SJSA1 (cell line): ENCODE measurements around the gene NUP153. TPM values are rescaled to one million over a fixed set of nuclear protein-coding genes. Genes with fewer than 3 reads are reported as not detected.

Experiments used
- DNase-seq, 2 experiments: peaks; one replicate each; pipeline ENCODE4 v3.0.0-alpha.2; 2015 to 2020; ENCODE audit warnings: low spot score in 2 of 2, low read depth in 1 of 2
- H3K27ac ChIP-seq: fragments of 250-450 bp; sonication (Bioruptor Pico); 2 replicates; pipeline ENCODE4 v1.5.1; 2020; ENCODE audit warnings: mild to moderate bottlenecking, moderate library complexity
- H3K27me3 ChIP-seq: fragments of 250-450 bp; sonication (Bioruptor Pico); replicated peaks from 2 replicates; pipeline ENCODE4 v1.5.1; 2020; ENCODE audit warnings: mild to moderate bottlenecking, moderate library complexity
- H3K36me3 ChIP-seq: fragments of 250-450 bp; sonication (Bioruptor Pico); 2 replicates; pipeline ENCODE4 v1.5.1; 2020; ENCODE audit warnings: mild to moderate bottlenecking
- H3K4me1 ChIP-seq: fragments of 250-450 bp; sonication (Bioruptor Pico); replicated peaks from 2 replicates; pipeline ENCODE4 v1.6.1; 2021; ENCODE audit warnings: mild to moderate bottlenecking
- H3K4me3 ChIP-seq: fragments of 250-450 bp; sonication (Bioruptor Pico); 2 replicates; pipeline ENCODE4 v1.5.1; 2020; ENCODE audit warnings: mild to moderate bottlenecking
- H3K9me3 ChIP-seq: fragments of 250-450 bp; sonication (Bioruptor Pico); replicated peaks from 2 replicates; pipeline ENCODE4 v1.5.1; 2020; ENCODE audit warnings: mild to moderate bottlenecking
- total RNA-seq: library from RNA; depleted of rRNA; stranded (reverse); fragments of >200 nt; shearing (Covaris generic); gene quantifications from 2 replicates; pipeline ENCODE4 v1.2.3, GENCODE V29; 2014

NUP153 gene
- total RNA-seq, 1 experiment from 2014 or later: 50.5 TPM

DNA sequence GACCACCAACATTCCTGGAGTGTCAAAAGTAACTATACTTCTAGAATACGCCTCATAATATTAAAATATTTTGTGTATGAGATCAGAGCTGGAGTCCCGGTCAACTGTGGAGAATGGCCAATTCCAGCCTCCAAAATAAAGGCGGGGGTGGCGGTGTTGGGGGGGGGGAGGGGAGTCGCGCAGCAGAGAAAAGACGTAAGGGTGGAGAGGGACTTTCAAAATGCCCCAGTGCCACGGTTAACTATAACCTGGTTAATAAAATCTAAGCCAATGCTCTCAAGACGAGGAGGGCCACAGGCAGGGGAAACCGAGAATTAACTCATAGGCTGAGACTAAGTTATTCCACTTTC, 1.3 kb downstream of the NUP153 start:
- peak overlapping the region; percentile 98 for H3K27ac ChIP-seq
- H3K36me3 ChIP-seq: peaks cover 21% of the 10 kb centered on the region
- no peaks in the 10 kb centered on the region for H3K9me3 ChIP-seq
- peaks cover 35% of the 10 kb centered on the region for H3K4me1 ChIP-seq
- peak in 1 of 2 experiments; percentile 67 for DNase-seq
- no peaks in the 10 kb centered on the region for H3K27me3 ChIP-seq
- peak overlapping the region; percentile 87 for H3K4me3 ChIP-seq

GRCh38 chr6:17703256-17703694, 3.5 kb downstream of the NUP153 start:
- DNase-seq: peak; percentile 48 to 55
- H3K27ac ChIP-seq: peak overlapping the region; percentile 70
- no peak overlapping the region for H3K4me3 ChIP-seq
- peaks cover 35% of the 10 kb centered on the region for H3K4me1 ChIP-seq
- H3K36me3 ChIP-seq: peaks cover 23% of the 10 kb centered on the region
- H3K9me3 ChIP-seq: no peaks in the 10 kb centered on the region
- no peaks in the 10 kb centered on the region for H3K27me3 ChIP-seq

GRCh38 chr6:17700421-17701416, 6.0 kb downstream of the NUP153 start:
- H3K9me3 ChIP-seq: no peaks in the 10 kb centered on the region
- peaks cover 16% of the 10 kb centered on the region for H3K36me3 ChIP-seq
- H3K27me3 ChIP-seq: no peaks in the 10 kb centered on the region
- DNase-seq: no peak
- no peak overlapping the region for H3K27ac ChIP-seq
- H3K4me3 ChIP-seq: no peak overlapping the region
- H3K4me1 ChIP-seq: peaks cover 29% of the 10 kb centered on the region

DNA sequence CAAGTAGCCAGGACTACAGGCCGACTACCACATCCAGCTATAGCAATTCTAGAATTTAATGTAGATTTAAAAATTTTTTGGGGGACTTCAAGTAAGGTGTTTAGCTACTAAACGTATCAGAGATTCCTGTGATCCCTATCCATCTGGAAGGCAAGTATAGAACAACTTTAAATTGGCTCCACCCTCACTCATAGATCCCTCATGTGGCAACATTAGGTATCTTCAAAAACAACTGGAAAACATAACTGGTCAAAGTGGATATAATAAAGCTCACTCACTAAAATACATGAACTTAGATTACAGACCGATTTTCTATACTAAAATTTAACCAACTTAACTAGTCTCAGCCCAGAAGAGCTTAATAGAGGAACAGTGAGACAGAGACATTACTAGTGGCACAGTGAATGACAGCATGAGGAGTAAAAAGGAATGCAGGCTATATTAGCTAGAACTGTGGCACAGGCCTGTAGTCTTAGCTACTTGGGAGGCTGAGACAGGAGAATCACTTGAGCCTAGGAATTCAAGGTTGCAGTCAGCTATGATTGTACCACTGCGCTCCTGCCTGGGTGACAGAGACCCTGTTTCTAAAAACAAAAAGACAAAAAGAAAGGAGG, 14.7 kb downstream of the NUP153 start:
- no peak for DNase-seq
- H3K4me3 ChIP-seq: no peak overlapping the region
- no peaks in the 10 kb centered on the region for H3K27me3 ChIP-seq
- no peaks in the 10 kb centered on the region for H3K4me1 ChIP-seq
- H3K27ac ChIP-seq: no peak overlapping the region
- H3K9me3 ChIP-seq: no peaks in the 10 kb centered on the region
- H3K36me3 ChIP-seq: peaks cover 45% of the 10 kb centered on the region

DNA sequence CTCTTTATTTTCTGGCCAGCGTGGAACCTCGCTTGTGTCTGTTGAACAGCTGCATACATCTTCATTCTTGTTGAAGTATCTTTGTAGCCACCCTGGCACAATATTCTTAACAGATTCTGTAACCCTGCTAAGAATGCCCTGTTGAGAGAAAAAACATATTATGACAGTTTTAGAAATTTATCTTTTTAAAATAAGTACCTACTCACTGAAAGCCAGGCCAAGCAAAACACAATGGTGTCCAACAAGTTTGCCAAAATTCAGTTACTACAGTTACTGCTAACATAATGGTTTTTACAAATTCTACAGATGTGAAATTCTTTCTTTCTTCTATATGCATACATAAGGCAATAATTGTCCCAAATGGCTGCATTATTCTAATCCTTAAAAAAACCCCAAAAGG, 18.2 kb downstream of the NUP153 start:
- no peaks in the 10 kb centered on the region for H3K4me1 ChIP-seq
- H3K27me3 ChIP-seq: no peaks in the 10 kb centered on the region
- H3K36me3 ChIP-seq: peaks cover 65% of the 10 kb centered on the region
- no peaks in the 10 kb centered on the region for H3K9me3 ChIP-seq
- DNase-seq: no peak
- H3K4me3 ChIP-seq: no peak overlapping the region
- H3K27ac ChIP-seq: no peak overlapping the region

GRCh38 chr6:17687136-17687535, 19.6 kb downstream of the NUP153 start:
- H3K27me3 ChIP-seq: no peaks in the 10 kb centered on the region
- H3K4me1 ChIP-seq: no peaks in the 10 kb centered on the region
- H3K9me3 ChIP-seq: no peaks in the 10 kb centered on the region
- peaks cover 72% of the 10 kb centered on the region for H3K36me3 ChIP-seq
- no peak for DNase-seq
- no peak overlapping the region for H3K27ac ChIP-seq
- no peak overlapping the region for H3K4me3 ChIP-seq

DNA sequence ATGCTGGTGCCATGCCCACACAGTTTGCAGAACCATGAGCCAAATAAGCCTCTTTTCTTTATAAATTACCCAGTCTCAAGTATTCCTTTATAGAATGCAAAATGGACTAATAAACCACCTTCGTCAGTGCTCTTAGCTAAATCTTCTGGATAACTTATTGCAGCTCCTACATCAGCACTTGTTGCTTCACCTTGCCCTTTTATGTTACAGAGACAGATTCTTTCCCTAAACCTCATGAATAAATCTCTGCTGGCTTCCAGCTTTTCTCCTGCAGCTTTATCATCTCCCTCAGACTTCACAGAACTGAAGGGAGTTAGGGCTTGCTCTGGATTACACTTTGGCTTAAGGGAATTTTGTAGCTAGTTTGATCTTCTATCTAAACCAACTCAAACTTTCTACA, 22.6 kb downstream of the NUP153 start:
- Histone ChIP-seq H3K4me1 (no peaks in the 10 kb centered on the region), H3K27me3 (no peaks in the 10 kb centered on the region), H3K36me3 (peaks cover 88% of the 10 kb centered on the region), H3K27ac (no peak overlapping the region), H3K4me3 (no peak overlapping the region), H3K9me3 (no peaks in the 10 kb centered on the region)
- no peak for DNase-seq

- DNase-seq: no peak
- Histone ChIP-seq H3K4me1 (no peaks in the 10 kb centered on the region), H3K36me3 (peaks cover 88% of the 10 kb centered on the region), H3K27ac (no peak overlapping the region), H3K4me3 (no peak overlapping the region), H3K27me3 (no peaks in the 10 kb centered on the region), H3K9me3 (no peaks in the 10 kb centered on the region)
Observed at GRCh38 chr6:17683428-17683827, 23.3 kb downstream of the NUP153 start.

DNA sequence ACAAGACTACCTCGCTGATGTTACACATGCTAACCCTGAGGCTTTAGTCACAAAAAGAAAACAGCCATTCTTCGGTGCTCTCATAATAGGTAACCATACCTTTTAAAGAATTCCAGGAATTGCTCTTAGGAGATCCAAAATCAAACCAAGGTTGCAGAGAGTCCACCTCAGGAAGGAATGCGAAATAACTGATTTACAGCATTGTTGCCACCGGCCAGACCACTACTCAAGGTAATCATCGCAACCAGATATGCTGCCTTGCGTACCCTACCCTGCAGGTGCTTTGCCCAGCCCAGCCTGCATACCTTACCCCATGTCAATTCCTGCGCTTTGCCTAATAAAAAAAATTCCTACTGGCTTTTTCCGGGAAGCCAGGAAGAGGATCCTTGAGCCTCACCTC, 27.0 kb downstream of the NUP153 start:
- no peak for DNase-seq
- Histone ChIP-seq H3K4me3 (no peak overlapping the region), H3K4me1 (no peaks in the 10 kb centered on the region), H3K27me3 (no peaks in the 10 kb centered on the region), H3K9me3 (no peaks in the 10 kb centered on the region), H3K27ac (0 out of 2 replicates have a peak overlapping the region, but pooled peaks have one; percentile 7), H3K36me3 (peaks cover 75% of the 10 kb centered on the region)

DNA sequence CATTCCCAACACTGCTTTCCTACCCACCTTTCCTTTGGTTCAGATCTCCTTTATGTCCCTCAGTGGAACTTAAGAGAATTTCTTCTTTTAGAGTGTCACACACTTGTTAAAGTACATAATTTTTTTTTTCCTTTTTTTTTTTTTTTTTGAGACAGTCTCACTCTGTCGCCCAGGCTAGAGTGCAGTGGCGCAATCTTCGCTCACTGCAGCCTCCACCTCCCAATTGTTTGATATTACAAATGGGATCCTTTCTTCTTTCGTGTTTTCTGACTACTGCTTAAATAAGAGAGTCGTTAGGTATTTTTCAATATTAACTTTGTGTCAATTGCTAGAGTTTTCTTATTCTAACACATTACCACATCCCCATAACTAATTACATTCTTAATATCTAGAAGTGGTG, 29.1 kb downstream of the NUP153 start:
- Histone ChIP-seq H3K9me3 (no peaks in the 10 kb centered on the region), H3K27ac (no peak overlapping the region), H3K36me3 (peaks cover 75% of the 10 kb centered on the region), H3K4me3 (no peak overlapping the region), H3K4me1 (no peaks in the 10 kb centered on the region), H3K27me3 (no peaks in the 10 kb centered on the region)
- DNase-seq: no peak

DNA sequence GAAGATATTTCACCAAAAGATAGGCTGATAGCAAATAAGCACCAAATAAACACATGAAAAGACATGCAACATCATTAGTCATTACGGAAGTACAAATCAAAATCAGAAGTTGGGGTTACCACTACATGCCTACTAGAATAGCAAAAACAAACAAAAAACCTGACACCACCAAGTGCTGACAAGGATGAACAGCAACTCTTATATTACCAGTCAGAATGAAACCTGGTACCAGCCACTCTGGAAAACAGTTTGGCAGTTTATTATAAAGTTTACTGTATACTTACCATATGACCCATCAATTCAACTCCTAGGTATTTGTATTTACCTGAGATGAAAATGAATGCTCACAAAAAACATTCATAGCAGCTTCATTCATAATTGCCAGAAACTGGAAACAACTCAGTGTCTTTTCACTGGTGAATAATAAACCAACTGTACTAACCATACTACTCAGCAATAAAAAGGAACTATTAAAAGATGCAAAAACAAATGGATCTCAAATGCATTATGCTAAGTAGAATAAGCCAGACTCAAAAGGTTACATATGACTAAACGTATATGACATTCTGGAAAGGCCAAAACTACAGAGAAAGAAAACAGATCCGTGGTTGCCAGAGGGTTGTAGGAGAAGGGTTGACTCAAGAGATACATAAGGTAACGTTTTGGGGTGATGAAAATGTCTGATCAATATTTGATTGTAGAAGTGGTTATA, 33.0 kb downstream of the NUP153 start:
- H3K9me3 ChIP-seq: no peaks in the 10 kb centered on the region
- H3K27ac ChIP-seq: no peak overlapping the region
- peaks cover 77% of the 10 kb centered on the region for H3K36me3 ChIP-seq
- H3K4me3 ChIP-seq: no peak overlapping the region
- DNase-seq: no peak
- H3K4me1 ChIP-seq: no peaks in the 10 kb centered on the region
- H3K27me3 ChIP-seq: no peaks in the 10 kb centered on the region

DNA sequence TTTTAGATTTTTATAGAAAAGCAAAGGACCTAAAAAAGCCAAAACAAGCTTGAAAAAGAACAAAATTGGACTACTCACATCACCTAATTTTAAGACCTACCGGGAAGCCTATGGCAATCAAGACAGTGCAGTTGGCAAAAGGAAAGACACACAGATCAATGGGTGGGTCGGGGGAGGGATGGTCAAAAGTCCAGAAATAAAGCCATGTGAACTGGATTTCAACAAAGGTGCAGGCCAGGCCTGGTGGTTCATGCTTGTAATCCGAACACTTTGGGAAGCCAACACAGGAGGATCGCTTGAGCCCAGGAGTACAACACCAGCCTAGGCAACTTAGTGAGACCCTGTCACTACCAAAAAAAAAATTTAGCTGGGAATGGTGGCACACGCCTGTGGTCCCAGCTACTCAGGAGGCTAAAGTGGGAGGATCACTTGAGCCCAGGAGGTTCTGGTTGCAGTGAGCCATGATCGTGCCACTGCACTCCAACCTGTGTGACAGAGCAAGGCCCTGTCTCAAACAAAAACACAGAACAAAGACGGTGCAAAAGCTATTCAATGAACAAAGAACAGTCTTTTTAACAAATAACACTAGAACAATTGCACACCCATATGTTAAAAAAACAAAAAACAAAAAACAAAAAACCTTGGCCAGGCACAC, 34.5 kb downstream of the NUP153 start:
- H3K36me3 ChIP-seq: peaks cover 82% of the 10 kb centered on the region

DNA sequence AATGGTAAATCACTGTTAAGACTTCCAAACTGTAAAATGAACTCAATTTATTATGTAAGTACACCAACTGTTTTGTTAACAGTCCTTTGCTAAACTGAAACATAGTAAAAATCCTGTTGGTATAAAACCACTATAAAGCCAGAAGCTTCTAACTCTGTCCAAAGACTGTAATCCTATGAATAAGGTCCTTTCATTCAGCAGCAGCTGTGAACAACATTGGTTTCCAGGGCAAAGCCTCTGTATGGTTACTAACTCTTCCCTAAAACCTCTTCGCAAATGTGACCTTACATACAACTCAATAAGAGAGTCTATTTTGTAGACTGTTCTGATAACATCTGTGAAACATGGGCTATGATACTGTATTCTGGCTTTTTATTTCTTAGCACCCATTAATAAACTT, 40.1 kb downstream of the NUP153 start:
- Histone ChIP-seq H3K27me3 (no peaks in the 10 kb centered on the region), H3K4me3 (no peak overlapping the region), H3K4me1 (no peaks in the 10 kb centered on the region), H3K9me3 (no peaks in the 10 kb centered on the region), H3K36me3 (peaks cover 88% of the 10 kb centered on the region), H3K27ac (no peak overlapping the region)
- DNase-seq: no peak

More for the DNA sequence above, 34.5 kb downstream of the NUP153 start:
- Histone ChIP-seq H3K4me1 (no peaks in the 10 kb centered on the region), H3K4me3 (no peak overlapping the region), H3K27me3 (no peaks in the 10 kb centered on the region), H3K27ac (no peak overlapping the region), H3K9me3 (no peaks in the 10 kb centered on the region)
- DNase-seq: no peak
